T47D (cell line): ENCODE results near the gene TRAF7.
"Not testable (repeated sequence)": the region's sequence is repeated elsewhere in the genome, so short reads cannot be mapped to it uniquely, and the experiment has no call there.

Experiments used
- DNase-seq, 2 experiments: peaks; one replicate each; pipeline versions ENCODE4 v3.0.0 to v3.0.0-alpha.2; 2011 to 2012; ENCODE audit warnings: low read depth in 1 of 2, low spot score in 1 of 2
- JUND ChIP-seq: IDR thresholded peaks from 2 replicates; pipeline ENCODE4 v1.6.1; 2012; ENCODE audit warnings: low read depth
- in situ Hi-C: cut with HindIII; loops from 2 replicates; pipeline ENCODE4 v1.10.0; 2016; ENCODE audit warnings: low sequenced_read_pairs, low pct_unique_long_range_greater_than_20kb

Gene TRAF7

DNA sequence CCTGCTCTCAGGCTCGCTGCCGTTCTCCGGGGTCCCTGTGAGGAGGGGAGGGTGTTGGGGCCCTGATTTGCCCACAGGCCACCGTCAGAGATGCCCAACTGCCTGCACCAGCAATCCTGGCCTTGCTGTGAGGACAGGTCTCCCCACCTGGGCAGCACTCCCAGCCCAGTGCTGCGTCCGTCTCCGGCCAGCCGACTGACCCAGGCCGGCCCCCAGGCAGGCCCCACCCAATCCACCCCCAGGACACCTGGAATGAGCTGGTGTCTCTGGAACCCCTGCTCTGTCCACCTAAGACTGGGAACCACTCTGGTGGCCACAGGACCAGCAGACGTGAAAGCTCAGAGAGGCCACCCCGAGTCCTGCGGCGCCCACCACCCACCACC, 40.0 kb upstream of the TRAF7 start:
- no peak for TF ChIP-seq JUND
- in situ Hi-C loops: no loop called here
- DNase-seq: no peak

DNA sequence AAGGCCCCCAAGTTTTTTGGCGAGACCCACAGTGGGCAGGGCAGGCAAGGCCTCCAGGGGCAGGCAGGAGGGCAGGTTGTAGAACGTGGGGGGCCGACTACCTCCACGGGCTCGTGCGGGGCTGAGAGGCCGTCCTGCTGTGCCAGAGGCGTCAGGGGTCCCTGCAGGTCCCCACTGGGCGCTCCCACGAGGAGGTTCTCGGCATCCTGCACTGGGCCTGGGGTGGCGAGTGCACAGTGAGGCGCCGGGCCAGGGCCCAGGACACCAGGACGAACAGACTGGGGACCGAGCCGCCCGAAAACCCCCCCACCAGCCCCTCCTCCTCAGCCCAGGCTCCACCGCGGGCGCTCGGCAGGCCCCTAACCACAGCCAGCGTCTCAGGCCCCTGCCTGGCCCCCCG, 39.2 kb upstream of the TRAF7 start:
- in situ Hi-C loops, DNase-seq: not testable (repeated sequence)

DNA sequence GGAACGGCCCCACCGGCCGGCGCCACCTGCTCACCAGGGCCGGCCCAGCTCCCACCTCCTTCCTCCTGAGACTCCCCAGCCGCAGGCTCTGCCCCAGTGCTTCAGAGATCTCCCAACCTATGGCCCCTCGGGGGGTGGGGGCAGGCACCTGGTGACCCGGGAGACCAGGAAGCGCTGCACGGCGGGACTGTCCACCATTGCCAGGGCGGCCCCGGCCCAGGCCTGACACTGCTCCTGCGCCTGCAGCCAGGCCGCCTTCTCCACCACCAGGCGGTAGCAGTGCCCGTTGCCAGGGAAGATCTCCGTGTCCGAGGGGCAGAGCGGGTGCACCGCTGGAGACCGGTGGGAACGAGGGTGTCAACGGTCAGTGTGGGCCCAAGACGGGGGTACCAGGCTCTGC, 38.2 kb upstream of the TRAF7 start:
- in situ Hi-C loops, DNase-seq: not testable (repeated sequence)

DNA sequence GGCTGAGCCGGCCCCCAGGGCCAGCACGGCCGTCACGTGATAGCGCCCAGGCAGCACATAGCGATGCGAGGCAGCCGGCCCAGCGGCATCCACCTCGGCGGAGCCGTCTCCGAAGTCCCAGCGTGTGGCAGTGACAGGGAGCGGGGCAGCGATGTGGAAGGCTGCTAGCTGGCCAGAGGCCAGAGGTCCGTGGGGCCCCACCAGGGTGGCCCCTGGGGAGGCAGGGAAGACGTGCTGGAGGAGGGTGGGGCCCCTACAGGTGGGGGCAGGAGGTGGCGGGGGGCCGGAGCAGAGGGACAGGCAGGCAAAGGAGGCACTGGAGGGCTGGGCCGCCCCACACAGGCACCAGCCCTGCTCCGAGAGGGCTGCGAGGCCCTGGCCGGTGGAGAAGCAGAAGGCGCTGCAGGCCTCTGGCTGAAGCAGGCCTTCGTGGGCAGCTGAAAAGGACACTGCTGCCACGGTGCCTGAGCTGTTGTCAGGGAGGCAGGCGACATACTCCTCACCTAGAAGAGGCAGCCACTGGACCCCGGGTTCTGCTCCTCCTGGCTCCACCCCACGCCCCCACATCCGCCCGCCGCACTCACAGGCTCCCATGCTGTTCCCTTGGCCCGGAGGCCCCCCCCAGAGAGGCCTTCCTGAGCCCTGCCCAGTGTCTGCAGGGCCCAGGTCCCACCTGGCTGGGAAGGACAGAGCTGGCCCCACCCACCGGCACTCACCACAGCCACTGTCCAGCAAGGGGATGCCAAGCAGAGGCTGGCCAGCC, 37.4 kb upstream of the TRAF7 start:
- in situ Hi-C loops, DNase-seq: not testable (repeated sequence)

DNA sequence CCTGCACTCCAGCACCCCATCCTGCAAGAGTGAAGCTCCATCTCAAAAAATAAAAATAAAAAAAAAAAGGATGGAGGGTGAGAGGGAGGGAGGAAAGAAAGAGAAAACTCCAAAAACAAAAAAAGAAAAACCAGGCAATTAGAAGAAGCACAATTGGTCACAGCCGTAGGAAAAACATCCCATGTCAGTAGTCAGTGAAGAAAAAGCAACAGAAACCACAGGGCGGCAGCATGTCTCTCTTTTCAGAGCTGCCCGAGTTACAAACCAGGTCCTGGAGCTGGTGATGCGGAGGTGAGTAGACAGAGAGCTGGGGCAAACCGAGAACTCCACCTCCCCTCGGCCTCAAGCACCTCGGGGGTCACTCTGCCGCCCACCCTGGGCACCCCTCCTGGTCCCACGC, 34.3 kb upstream of the TRAF7 start:
- DNase-seq: peak; percentile 47 to 83
- in situ Hi-C loops: not testable (repeated sequence)

DNA sequence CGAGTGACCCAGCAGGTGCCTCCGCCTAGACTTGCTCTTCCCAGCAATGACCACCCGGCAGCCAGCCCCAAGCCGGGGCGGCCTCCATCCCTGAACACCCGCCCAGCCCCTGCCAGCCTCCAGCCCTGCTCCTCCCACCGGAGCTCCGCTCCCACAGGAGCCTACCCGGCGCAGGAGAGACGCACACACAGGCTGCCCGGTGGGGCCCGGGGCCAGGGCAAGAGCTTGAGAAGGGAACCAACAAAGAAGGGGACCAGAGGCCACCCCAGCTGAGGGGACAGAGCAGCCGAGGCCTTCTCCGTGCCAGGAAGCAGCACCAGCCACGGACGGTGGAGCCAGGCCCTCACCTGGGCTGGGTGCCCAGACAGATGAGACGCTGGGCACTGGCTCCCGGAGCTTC, 33.7 kb upstream of the TRAF7 start:
- in situ Hi-C loops: no loop called here
- no peak for DNase-seq
- TF ChIP-seq JUND: no peak

DNA sequence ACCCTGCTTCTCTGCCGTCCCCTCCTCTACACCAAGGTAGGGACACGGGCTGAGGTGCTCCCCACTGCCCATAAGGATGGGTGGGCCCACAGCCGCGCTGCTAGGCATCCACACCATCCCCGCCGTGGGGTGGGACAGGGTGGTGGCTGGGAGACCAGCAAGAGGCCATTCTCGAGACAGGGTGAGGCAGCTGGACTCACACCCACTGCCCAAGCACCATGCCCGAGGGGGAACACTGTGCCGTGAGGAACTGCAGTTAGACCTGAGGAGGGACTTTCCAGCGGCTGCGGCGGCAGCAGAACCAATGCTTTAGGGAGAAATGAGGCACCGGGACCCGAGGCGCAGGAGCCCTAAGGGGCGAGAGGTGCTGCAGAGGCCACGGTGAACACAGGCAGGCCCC, 33.2 kb upstream of the TRAF7 start:
- no peak for TF ChIP-seq JUND
- DNase-seq: no peak
- in situ Hi-C loops: no loop called here

DNA sequence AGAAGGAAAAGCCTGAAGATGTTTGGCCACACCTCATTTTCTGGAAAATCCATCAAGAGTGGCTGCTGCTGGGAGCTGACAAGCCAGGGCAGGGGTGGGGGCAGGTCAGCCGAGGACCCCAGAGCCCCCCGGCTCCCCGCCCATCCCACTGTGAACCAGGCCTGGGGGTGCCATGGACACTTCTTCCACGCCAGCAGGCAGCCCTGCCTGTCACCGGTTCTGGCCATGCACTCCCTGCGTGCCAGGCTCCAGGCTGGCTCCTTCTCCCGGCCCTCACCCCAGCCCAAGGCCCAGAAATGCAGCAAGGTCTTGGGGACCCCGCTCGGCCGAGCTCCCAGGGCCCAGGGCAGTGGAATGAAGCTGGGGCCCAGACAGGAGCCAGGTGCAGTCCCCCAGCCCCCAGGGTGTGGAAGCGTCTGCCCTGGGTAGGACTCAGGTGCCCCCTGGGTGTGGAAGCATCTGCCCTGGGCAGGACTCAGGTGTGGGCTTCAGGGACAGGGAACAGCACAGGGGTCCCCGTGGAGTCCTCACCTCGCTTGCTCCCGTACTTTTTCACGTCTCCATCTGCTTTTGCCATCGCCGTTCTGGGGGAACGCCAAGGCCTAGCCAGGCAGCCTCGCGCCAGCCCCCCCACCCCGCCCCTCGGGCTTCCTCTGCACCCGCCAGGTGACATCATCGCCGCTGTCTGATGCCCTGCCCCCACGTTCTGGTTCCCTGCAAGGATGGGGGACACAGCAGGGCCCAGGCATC, 32.5 kb upstream of the TRAF7 start:
- in situ Hi-C loops, DNase-seq: not testable (repeated sequence)

DNA sequence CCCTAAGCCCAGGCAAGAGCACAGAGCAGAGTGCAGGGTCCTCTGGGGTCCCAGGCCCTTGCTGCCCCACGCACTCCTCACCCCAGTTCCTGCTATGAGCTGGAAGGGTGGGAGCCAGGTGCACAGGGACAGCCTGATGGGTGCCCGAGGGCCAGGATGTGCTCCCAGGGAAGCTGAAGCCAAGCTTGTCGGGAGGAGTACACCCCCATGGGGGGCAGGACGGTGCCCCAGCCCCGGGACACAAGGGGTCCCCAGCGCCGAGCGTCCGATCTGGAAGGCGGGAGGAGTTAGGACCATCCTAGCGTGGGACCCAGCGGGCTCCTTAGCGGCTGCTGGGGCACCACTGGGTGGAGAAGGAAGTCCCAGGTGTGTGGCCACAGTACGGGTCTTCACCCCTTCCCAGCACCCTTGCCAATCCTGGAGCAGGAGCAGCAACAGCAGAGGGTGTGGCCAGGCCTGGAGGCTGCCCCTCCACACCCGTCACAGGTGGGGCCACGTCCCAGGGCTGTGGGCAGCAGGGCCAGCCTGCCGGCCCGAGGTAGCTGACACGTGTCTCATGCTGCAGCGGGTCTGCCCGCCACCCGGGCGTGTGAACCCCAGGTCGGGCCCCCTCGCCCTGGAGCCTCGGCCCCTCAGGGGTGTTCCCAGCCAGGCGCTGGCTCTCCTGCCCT, 31.7 kb upstream of the TRAF7 start:
- DNase-seq, in situ Hi-C loops: not testable (repeated sequence)

DNA sequence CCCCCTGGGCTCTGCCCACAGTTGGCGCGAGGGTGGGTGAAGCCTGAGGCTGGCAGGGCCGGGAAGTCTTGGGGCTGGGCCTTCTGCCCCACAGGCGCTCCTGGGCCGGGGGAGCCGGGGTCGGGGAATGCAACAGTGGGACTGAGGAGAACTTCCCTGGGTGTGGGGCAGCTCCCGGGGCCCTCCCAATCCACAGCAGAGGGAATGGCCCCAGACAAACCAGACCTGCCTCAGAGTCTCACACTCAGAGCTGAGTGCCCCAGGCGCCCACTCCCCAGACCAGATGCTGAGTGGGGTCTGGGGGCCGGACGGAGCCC, 31.2 kb upstream of the TRAF7 start:
- in situ Hi-C loops, DNase-seq: not testable (repeated sequence)

DNA sequence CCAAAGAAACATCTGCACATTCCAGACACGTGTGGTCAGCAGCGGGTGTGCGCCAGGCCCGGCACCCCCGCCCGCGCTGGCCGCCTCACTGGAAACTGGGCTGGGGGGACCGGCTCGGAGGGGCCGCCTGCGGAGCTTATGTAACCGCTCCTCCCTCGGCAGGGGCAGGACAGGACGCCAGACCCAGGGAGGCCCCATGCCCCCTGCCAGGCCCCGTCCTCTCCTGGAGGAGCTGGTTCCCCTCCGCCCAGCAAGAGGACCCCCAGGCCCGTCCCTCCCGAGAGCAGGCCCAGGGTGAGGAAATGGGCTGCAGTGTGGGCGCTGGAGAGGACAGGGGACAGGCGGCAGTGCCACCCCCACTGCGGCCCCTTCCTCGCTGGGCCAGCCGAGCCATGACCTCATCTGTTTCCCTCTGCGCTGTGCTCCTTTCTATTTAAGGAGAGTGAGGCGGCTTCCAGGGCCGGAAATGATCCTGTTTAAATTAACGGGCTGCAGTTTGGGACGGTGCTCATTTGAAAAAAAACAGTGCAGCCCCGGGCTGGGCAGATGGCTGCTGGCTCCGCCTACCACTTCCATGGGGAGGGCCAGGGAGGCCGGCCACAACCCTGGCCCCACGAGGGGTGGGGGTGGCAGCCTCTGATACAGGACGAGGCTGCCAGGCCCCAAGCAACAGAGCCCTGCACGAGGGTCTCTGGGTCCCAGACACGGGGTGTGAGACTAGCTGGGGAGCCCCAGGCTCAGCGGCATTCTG, 30.7 kb upstream of the TRAF7 start:
- in situ Hi-C loops, DNase-seq: not testable (repeated sequence)

DNA sequence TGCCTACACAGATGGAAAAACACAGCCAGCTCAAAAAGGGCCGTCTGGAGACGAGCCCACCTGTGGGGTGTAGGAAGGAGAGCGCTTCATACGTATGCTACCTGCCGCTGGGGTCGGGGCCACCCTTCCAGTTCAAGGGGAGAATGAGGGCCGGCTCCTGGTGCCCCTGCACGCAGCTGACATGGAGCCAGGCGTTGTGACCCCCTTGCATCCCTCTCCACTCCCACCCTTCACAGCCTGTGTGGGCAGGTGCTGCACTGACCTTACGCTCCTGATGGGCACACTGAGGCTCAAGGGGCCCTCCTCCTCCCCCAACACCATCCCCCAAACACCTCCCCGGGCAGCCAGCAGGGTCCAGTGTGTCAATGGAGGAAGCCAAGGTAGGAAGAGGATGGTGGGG, 30.0 kb upstream of the TRAF7 start:
- DNase-seq, in situ Hi-C loops: not testable (repeated sequence)

DNA sequence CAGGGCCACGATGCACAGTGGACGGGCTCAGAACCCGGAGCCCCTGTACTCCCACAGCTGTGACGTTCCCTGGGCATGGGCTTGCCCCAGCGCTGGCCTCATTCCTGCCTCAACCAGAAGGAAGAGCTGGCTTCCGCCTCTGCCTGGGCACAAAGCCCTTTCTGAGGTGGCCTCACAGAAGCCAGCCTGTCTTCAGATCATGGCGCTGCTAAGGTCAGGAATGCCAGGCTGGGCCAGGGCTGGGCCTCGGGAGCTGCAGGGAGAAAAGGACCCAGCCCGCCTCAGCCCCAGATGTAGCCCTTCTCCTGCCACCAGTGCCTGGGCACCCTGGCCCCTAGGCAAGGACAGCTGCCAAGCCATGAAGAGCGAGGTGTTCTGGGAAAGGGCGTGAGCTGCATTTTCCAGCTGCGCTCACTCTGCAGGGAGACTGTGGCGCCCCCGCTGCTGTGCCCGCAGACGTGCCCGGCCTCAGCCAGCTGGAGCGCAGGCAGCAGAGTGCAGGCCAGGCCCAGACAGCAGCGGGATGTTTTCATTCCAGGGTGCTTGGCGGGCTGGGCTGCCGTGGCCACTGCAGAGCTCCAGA, 29.3 kb upstream of the TRAF7 start:
- in situ Hi-C loops, DNase-seq: not testable (repeated sequence)

DNA sequence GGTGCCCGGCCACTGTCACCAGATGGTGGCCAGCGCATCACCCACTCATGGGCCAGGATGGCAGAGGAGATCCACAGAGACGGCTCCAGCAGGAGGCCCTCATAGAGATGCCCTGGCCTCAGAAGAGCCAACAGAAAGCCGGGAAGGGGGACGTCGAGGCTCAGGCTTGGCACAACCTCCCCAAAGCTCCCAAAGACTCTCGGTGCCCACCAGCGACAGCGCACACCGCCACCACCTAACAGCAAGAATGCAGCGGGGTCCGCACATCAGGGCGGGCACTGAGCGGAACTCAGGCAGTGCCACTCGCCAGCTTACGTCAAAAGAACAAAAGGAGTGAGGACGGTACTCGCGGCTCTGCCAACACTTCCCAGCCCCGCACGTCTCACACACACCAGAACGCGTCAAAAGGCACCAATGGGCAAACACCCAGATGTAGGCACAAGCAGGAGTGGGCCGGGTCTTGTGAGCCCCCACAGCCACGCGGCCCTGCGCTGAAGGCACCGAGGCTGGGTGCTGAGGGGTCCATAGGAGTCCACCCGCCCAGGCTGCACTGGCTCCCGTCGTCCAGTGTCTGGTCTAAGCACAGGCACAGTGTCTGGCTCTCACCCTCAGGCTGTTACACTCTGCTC, 28.5 kb upstream of the TRAF7 start:
- DNase-seq, in situ Hi-C loops: not testable (repeated sequence)

DNA sequence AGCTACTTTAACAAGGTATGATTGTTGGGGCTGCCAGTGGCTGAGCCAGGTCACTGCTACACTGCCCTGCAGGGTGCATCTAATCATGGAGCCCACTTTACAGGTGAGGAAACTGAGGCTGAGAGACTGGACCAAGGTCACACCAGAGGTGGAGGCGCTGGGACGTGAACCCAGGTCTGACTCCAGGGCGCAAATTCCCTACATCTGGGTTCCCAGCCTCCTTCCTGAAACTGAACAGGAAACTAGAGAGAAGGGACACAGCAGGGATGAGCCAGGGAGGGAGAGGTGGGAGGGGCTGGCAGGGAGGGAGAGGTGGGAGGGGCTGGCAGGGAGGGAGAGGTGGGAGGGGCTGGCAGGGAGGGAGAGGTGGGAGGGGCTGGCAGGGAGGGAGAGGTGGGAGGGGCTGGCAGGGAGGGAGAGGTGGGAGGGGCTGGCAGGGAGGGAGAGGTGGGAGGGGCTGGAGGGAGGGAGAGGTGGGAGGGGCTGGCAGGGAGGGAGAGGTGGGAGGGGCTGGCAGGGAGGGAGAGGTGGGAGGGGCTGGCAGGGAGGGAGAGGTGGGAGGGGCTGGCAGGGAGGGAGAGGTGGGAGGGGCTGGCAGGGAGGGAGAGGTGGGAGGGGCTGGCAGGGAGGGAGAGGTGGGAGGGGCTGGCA, 27.8 kb upstream of the TRAF7 start:
- peak in 1 of 2 experiments; percentile 74 for DNase-seq
- in situ Hi-C loops: not testable (repeated sequence)

DNA sequence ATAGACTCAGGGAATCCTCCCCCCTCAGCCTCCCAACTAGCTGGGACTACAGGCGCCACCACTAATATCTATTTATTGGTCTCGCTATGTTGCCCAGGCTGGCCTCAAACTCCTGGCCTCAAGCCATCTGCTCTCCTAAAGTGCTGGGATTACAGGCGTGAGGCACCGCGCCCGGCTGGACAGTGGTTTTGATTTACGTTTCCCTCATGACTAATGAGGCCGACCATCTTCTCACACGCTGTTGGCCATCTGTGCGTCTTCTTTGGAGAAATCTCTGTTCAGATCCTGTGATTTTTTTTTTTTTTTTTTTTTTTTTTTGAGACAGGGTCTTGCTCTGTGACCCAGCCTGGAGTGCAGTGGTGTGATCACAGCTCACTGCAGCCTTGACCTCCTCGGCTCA, 26.3 kb upstream of the TRAF7 start:
- DNase-seq, in situ Hi-C loops: not testable (repeated sequence)
